HepG2 (cell line): ENCODE measurements around the gene ZNF586. TPM values are rescaled to one million over a fixed set of nuclear protein-coding genes. Genes with fewer than 3 reads are reported as not detected.

ENCODE experiments used
- CAMTA2 ChIP-seq: sonication (generic); formaldehyde crosslinking; IDR thresholded peaks from 2 replicates; pipeline ENCODE4 v1.4.0; 2020; ENCODE audit warnings: mild to moderate bottlenecking, missing genetic modification reagents, borderline replicate concordance
- HNRNPLL ChIP-seq: fragments of 200-400 bp; formaldehyde crosslinking; IDR thresholded peaks from 2 replicates; pipeline ENCODE4 v1.6.1; 2017; ENCODE audit warnings: mild to moderate bottlenecking, low read depth, low read length; ENCODE audit not compliant: poor library complexity, severe bottlenecking
- KMT2B ChIP-seq: IDR thresholded peaks from 2 replicates; pipeline ENCODE4 v1.6.1; 2016; ENCODE audit warnings: missing genetic modification reagents, missing compliant biosample characterization
- MBD4 ChIP-seq: IDR thresholded peaks from 2 replicates; pipeline ENCODE4 v1.6.1; 2012; ENCODE audit warnings: low read length, inconsistent platforms, borderline replicate concordance
- MLLT10 ChIP-seq: sonication (generic); formaldehyde crosslinking; IDR thresholded peaks from 2 replicates; pipeline ENCODE4 v1.4.0; 2020; ENCODE audit warnings: missing genetic modification reagents
- NFE2 ChIP-seq: sonication (generic); formaldehyde crosslinking; IDR thresholded peaks from 2 replicates; pipeline ENCODE4 v1.4.0; 2020; ENCODE audit warnings: missing genetic modification reagents
- NPAS2 ChIP-seq: sonication (generic); formaldehyde crosslinking; IDR thresholded peaks from 2 replicates; pipeline ENCODE4 v1.8.0; 2022; ENCODE audit warnings: mild to moderate bottlenecking, missing genetic modification reagents, borderline replicate concordance
- NR2F6 ChIP-seq, 2 experiments: IDR thresholded peaks; 2 replicates each; pipeline ENCODE4 v1.6.1; 2016; ENCODE audit warnings: antibody characterized with exemption in 1 of 2, mild to moderate bottlenecking in 1 of 2
- RBFOX2 ChIP-seq: fragments of 200-400 bp; formaldehyde crosslinking; IDR thresholded peaks from 2 replicates; pipeline ENCODE4 v1.6.1; 2017; ENCODE audit warnings: low read depth, mild to moderate bottlenecking, low read length
- SIN3A ChIP-seq: IDR thresholded peaks from 2 replicates; pipeline ENCODE4 v1.6.1; 2011; ENCODE audit warnings: low read depth, mild to moderate bottlenecking, control low read depth, low read length, borderline replicate concordance
- SMARCC2 ChIP-seq: fragments of 450-650 bp; IDR thresholded peaks from 2 replicates; pipeline ENCODE4 v1.6.1; 2017; ENCODE audit warnings: antibody characterized with exemption, mild to moderate bottlenecking
- SP2 ChIP-seq: sonication (generic); formaldehyde crosslinking; IDR thresholded peaks from 2 replicates; pipeline ENCODE4 v1.5.1; 2020; ENCODE audit warnings: mild to moderate bottlenecking, missing genetic modification reagents
- SYNCRIP ChIP-seq: fragments of 200-400 bp; formaldehyde crosslinking; IDR thresholded peaks from 2 replicates; pipeline ENCODE4 v1.6.1; 2018; ENCODE audit warnings: mild to moderate bottlenecking, low read depth, low read length; ENCODE audit not compliant: insufficient read depth
- TRIM24 ChIP-seq: sonication (generic); formaldehyde crosslinking; IDR thresholded peaks from 2 replicates; pipeline ENCODE4 v1.8.0; 2022; ENCODE audit warnings: mild to moderate bottlenecking, missing genetic modification reagents
- ZBTB20 ChIP-seq: sonication (generic); formaldehyde crosslinking; IDR thresholded peaks from 2 replicates; pipeline ENCODE4 v1.8.1; 2023; ENCODE audit warnings: missing genetic modification reagents, low read depth, mild to moderate bottlenecking, borderline replicate concordance
- ZNF138 ChIP-seq: sonication (generic); formaldehyde crosslinking; IDR thresholded peaks from 2 replicates; pipeline ENCODE4 v1.5.0; 2020; ENCODE audit warnings: mild to moderate bottlenecking, low read depth, missing genetic modification reagents
- ZNF367 ChIP-seq: sonication (generic); formaldehyde crosslinking; IDR thresholded peaks from 2 replicates; pipeline ENCODE4 v1.4.0; 2020; ENCODE audit warnings: missing genetic modification reagents, borderline replicate concordance
- ZNF550 ChIP-seq: sonication (generic); formaldehyde crosslinking; IDR thresholded peaks from 2 replicates; pipeline ENCODE4 v1.4.0; 2020; ENCODE audit warnings: mild to moderate bottlenecking, missing genetic modification reagents, borderline replicate concordance
- ZNF724P ChIP-seq: sonication (generic); formaldehyde crosslinking; IDR thresholded peaks from 2 replicates; pipeline ENCODE4 v1.8.0; 2022; ENCODE audit warnings: missing genetic modification reagents, borderline replicate concordance
- polyA plus RNA-seq, 8 experiments: library from polyadenylated mRNA; depleted of rRNA in 3 of 8; stranded (reverse) in 7 of 8; unstranded in 1 of 8; fragments of >200 nt; fragmentation: Illumina TruSeq in 4 of 8; extraction: Trizol in 4 of 8; gene quantifications; 2 replicates each; pipeline versions ENCODE4 v1.2.1 to v1.2.3, GENCODE V29; 2011 to 2016; ENCODE audit warnings: low read depth in 4 of 8, missing spikeins in 1 of 8, mixed read lengths in 1 of 8; ENCODE audit not compliant: insufficient read depth in 1 of 8
- total RNA-seq, 5 experiments: library from RNA; depleted of rRNA; stranded (reverse); fragments of >200 nt; fragmentation: Illumina TruSeq; extraction: Trizol; gene quantifications; 2 replicates each; pipeline ENCODE4 v1.2.3, GENCODE V29; 2016; ENCODE audit warnings: low read depth in 1 of 5
- TF ChIP-seq, protein P1 (sequence below): sonication (generic); formaldehyde crosslinking; IDR thresholded peaks from 2 replicates; pipeline ENCODE4 v1.5.1; 2020; ENCODE audit warnings: mild to moderate bottlenecking, moderate library complexity, missing genetic modification reagents
- TF ChIP-seq, protein P2 (sequence below): IDR thresholded peaks from 2 replicates; pipeline ENCODE4 v1.6.1; 2016; ENCODE audit warnings: missing genetic modification reagents, missing compliant biosample characterization
- TF ChIP-seq, protein P3 (sequence below): sonication (generic); formaldehyde crosslinking; IDR thresholded peaks from 2 replicates; pipeline ENCODE4 v1.5.1; 2020; ENCODE audit warnings: mild to moderate bottlenecking, missing genetic modification reagents, moderate library complexity

ZNF586 gene
- total and polyA plus RNA-seq, 2 of the 13 experiments (the other 11 are each of a cell fraction or from before 2014, with no cell fraction given): 0.50 to 3.4 TPM

DNA sequence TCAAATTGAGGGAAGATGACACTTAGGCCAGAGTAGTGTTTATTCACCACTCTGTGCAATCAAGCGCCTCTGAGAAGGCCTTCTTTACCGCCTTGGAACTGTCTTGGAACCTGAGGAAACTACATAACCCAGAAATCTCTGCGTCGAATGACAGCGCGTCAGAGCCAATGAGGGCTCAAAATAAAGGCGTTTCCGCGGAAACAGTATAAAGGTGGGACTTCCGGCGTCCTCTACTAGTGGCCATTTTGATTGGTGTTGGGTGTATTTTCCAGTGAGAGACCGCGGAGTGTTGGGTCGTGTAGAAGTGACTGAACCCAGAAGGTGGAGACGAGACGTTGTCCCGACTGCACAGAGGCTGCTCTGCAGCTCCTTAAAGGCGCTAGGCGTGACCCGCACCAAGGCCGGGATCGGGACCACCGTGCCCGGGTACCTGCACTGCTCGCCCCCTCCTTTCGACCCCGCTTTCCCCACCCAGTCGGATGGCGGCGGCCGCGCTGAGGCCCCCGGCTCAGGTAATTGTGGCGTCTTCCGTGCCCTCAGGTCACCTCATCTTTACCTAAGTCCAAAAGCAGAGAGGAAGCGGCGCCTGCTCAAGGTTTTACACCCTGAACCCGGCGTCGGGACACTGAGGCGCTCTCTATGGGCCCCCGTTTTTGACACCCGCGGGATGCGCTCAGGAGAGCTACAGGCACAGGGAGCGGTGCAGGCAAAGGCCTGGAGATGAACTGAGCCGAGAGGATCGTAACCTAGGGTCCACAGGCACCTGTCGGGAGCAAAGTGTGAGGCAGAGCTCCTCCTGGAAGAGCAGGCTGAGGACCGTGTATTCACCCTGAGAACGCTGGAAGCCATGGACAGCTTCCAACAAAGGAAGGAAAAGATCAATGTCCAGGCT lies 22.6 kb upstream of the ZNF586 start, which contains the start of gene ZNF776 (continued):
- peak; percentile 74 for TF ChIP-seq KMT2B (CRISPR knock-in tag)
- TF ChIP-seq ZBTB20: no peak
- no peak for TF ChIP-seq ZNF367 (CRISPR knock-in tag)
- no peak for TF ChIP-seq SYNCRIP
- TF ChIP-seq ZNF138 (CRISPR knock-in tag): no peak
- peak; percentile 73; the same call in 1 of the 2 replicates for TF ChIP-seq SIN3A
- peak; percentile 66; the same call in 1 of the 2 replicates for TF ChIP-seq RBFOX2
- no peak for TF ChIP-seq CAMTA2 (CRISPR knock-in tag)
- TF ChIP-seq HNRNPLL: no peak
- no peak for TF ChIP-seq MLLT10 (CRISPR knock-in tag)
- no peak for TF ChIP-seq NFE2 (CRISPR knock-in tag)
- TF ChIP-seq TRIM24 (CRISPR knock-in tag): no peak
- TF ChIP-seq SMARCC2: no peak
- 0 out of 2 replicates have a peak, but pooled peaks have one; percentile 73 for TF ChIP-seq ZNF550 (CRISPR knock-in tag)
- TF ChIP-seq NR2F6 (IDR thresholded peaks at IDR 0.05): no peak
- no peak for TF ChIP-seq NR2F6 (CRISPR knock-in tag; IDR thresholded peaks at IDR 0.05)
- TF ChIP-seq, protein P1, sequence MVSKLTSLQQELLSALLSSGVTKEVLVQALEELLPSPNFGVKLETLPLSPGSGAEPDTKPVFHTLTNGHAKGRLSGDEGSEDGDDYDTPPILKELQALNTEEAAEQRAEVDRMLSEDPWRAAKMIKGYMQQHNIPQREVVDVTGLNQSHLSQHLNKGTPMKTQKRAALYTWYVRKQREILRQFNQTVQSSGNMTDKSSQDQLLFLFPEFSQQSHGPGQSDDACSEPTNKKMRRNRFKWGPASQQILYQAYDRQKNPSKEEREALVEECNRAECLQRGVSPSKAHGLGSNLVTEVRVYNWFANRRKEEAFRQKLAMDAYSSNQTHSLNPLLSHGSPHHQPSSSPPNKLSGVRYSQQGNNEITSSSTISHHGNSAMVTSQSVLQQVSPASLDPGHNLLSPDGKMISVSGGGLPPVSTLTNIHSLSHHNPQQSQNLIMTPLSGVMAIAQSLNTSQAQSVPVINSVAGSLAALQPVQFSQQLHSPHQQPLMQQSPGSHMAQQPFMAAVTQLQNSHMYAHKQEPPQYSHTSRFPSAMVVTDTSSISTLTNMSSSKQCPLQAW (CRISPR knock-in tag): peak; percentile 50; the same call in 1 of the 2 replicates
- TF ChIP-seq NPAS2: 0 out of 2 replicates have a peak, but pooled peaks have one; percentile 37
- TF ChIP-seq, protein P2, sequence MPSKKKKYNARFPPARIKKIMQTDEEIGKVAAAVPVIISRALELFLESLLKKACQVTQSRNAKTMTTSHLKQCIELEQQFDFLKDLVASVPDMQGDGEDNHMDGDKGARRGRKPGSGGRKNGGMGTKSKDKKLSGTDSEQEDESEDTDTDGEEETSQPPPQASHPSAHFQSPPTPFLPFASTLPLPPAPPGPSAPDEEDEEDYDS: peak; percentile 50; the same call in 1 of the 2 replicates
- no peak for TF ChIP-seq MBD4
- TF ChIP-seq, protein P3, sequence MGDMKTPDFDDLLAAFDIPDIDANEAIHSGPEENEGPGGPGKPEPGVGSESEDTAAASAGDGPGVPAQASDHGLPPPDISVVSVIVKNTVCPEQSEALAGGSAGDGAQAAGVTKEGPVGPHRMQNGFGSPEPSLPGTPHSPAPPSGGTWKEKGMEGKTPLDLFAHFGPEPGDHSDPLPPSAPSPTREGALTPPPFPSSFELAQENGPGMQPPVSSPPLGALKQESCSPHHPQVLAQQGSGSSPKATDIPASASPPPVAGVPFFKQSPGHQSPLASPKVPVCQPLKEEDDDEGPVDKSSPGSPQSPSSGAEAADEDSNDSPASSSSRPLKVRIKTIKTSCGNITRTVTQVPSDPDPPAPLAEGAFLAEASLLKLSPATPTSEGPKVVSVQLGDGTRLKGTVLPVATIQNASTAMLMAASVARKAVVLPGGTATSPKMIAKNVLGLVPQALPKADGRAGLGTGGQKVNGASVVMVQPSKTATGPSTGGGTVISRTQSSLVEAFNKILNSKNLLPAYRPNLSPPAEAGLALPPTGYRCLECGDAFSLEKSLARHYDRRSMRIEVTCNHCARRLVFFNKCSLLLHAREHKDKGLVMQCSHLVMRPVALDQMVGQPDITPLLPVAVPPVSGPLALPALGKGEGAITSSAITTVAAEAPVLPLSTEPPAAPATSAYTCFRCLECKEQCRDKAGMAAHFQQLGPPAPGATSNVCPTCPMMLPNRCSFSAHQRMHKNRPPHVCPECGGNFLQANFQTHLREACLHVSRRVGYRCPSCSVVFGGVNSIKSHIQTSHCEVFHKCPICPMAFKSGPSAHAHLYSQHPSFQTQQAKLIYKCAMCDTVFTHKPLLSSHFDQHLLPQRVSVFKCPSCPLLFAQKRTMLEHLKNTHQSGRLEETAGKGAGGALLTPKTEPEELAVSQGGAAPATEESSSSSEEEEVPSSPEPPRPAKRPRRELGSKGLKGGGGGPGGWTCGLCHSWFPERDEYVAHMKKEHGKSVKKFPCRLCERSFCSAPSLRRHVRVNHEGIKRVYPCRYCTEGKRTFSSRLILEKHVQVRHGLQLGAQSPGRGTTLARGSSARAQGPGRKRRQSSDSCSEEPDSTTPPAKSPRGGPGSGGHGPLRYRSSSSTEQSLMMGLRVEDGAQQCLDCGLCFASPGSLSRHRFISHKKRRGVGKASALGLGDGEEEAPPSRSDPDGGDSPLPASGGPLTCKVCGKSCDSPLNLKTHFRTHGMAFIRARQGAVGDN (CRISPR knock-in tag): peak; percentile 77
- peak; percentile 94 for TF ChIP-seq SP2 (CRISPR knock-in tag)
- TF ChIP-seq ZNF724P: no peak
